A204.1 (cell line): ENCODE results near the gene LYZL1.
"Not testable (repeated sequence)": the region's sequence is repeated elsewhere in the genome, so short reads cannot be mapped to it uniquely, and the experiment has no call there.

Experiments used
- FAIRE-seq: peaks from 2 replicates; lab custom pipeline; 2012; peaks lifted over from hg19 to GRCh38; lab: Jason Lieb, UNC

Gene LYZL1

DNA sequence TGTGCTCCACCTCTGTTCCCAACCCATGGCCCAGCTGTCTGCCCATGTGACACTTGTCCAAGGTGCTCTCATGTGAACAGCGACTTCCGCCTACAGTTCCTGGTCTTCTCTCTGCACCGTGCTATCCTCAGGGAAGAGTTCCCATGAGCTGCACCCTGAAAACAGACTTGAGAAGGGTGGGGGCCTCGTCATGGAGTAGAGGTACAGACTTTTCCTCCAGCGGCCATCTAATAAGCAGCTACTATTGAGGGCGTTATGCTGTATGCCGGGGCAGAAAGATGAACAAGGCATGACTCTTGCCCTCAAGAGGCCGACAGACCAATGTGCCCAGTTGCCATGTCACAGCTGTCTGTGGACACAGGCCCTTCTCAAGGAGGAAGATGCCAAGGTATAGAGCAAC, 25.4 kb upstream of the LYZL1 start:
- FAIRE-seq: no peak

- FAIRE-seq: no peak
Measured at GRCh38 chr10:29265210-29265768, 23.6 kb upstream of the LYZL1 start.

GRCh38 chr10:29266641-29267040, 22.2 kb upstream of the LYZL1 start:
- FAIRE-seq: no peak

- no peak for FAIRE-seq
Measured at GRCh38 chr10:29268011-29268410, 20.9 kb upstream of the LYZL1 start.

GRCh38 chr10:29269486-29269885, 19.4 kb upstream of the LYZL1 start:
- FAIRE-seq: no peak

DNA sequence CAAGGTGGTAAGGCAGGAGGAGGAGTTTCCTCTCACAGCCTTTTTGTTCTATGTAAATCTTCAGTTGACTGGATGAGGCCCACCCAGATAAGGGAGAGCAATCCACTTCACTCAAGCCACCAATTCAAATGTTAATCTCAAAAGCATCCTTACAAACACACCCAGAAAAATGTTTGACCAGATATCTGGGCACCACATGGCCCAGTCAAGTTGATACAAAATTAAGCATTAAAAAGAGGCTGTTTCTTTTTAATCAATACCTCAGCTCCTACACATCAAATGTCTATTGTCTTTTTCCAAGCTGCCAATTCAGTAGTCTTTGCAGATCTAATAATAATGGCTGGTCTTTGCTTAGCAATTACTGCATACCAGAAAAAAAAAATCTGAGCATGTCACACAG, 18.0 kb upstream of the LYZL1 start:
- no peak for FAIRE-seq

GRCh38 chr10:29271877-29272276, 17.0 kb upstream of the LYZL1 start:
- no peak for FAIRE-seq

- no peak for FAIRE-seq
Measured at GRCh38 chr10:29273478-29273877, 15.4 kb upstream of the LYZL1 start.

DNA sequence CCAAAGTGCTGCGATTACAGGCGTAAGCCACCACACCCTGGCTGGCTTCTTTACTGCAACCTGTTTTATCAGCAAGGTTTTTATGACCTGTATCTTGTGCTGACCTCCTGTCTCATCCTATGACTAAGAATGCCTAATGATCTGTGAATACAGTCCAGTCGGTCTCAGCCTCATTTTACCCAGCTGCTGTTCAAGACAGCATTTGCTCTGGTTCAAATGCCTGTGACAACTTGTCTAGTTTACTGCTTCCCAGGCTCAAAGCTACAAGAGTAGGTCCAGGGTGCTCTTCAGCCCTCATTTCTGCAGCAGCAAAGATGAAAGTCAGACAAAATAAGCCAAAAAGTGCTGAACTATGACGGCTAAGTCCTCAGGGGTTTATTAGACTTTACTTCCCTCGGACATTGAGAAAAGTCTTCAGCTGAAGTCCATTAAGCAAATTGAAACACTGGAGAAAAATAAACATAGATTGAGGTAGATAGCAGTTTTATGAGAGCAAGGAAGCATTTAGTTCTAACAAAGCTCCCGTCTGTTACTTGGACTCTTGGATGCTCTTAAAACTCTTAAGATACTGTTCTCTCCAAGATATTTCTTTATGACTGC, 12.5 kb upstream of the LYZL1 start:
- no peak for FAIRE-seq

GRCh38 chr10:29277296-29277695, 11.6 kb upstream of the LYZL1 start:
- no peak for FAIRE-seq

DNA sequence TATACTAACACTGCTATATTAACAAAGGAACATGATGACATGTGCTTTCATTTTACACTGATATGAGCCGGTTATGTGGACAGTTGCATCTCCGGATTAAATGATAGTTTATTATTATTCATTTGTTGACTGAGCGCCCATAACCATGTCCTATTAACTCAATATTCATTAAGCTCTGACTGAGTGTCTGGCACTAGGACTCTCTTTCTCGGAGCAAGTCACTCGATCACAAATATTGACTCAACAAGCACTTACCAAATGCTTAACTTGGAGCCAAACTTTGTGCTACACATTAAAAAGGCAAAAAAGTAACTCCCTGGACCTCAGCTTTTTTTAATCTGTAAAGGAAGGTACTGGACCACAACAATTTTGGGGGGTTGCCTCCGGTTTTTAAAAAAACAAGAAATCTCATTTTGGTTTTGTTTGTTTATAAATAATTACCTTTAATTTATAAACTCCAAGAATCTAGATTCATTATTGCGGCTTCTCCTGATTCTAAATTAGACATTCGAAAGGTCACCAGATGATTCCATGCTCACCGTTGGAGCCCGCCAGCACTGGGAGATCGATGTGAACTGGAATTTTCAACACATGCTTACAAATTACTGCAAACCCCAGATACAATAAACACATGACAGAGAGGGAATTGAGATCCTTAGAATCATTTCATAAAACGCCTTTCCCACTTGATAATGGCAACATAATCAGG, 8.9 kb upstream of the LYZL1 start:
- no peak for FAIRE-seq

DNA sequence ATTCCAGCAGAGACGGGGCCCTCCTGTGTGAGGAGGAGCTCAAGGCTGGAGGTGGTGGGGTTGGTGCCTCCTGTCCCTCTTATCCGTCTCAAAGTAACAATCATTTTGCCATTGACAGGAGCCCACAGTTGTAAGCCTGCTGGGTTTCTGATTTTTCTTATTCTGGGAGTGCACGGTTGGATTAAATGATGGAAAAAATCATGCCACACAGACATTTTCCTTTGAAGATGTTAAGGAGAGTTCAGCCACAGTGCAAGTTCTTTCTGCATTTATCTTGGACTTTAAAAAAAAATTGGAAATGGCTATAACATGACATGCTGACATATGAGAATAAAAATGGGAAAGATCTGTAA, 8.4 kb upstream of the LYZL1 start:
- FAIRE-seq: no peak

DNA sequence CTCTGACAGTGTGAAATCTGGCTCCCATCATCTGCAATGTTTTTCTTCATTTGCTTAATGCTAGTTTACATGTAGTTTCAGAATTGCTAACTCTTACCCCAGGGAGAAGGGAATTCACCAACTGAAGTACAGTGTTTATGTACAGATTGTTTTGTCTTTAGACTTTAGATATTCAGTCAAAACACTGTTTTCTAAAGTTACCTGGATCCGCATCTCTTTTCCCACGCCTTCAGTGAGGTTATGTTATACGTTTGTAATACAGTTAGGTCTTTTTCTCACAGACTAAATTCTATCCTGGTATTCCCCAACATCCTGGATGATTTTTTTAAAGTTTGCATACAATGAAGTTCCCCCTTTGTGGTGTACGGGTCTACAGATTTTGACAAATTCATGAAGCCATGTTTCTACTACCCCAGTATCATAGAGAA, 3.2 kb upstream of the LYZL1 start:
- no peak for FAIRE-seq

- FAIRE-seq: no peak
Measured at GRCh38 chr10:29287635-29288034, 1.2 kb upstream of the LYZL1 start.

- not testable (repeated sequence) for FAIRE-seq
Measured at GRCh38 chr10:29291561-29291960, 2.7 kb downstream of the LYZL1 start.

DNA sequence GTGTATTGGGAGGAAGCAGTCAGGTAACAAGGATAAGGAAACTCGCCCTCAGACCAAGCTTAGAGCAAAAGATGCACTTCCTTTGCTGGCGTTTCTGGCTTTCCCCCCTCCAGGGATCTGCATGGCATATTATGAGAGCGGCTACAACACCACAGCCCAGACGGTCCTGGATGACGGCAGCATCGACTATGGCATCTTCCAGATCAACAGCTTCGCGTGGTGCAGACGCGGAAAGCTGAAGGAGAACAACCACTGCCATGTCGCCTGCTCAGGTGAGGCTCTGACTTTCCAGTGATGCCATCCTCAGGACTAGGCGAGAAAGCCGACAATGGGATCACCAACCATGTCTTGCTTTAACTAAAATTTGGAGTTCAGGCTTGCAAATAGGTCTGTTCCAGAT, 3.5 kb downstream of the LYZL1 start:
- not testable (repeated sequence) for FAIRE-seq

DNA sequence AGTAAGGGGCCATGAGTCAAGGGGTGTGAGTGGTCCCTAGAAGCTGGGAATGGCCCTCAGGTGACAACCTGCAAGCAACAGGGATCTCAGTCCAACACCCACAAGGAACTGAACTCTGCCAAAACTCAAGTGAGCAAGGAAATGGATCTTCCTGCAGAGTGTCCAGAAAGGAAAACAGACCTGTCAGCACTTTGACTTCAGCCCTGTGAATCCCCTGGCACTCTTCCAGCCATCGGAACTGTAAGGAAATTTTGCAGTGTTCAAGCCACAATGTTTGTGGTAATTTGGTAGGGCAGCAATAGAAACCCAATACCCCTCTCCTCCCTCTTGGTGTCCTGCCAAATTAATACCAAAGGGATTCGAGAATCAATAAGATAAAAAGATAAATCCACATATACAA, 6.9 kb downstream of the LYZL1 start:
- no peak for FAIRE-seq

DNA sequence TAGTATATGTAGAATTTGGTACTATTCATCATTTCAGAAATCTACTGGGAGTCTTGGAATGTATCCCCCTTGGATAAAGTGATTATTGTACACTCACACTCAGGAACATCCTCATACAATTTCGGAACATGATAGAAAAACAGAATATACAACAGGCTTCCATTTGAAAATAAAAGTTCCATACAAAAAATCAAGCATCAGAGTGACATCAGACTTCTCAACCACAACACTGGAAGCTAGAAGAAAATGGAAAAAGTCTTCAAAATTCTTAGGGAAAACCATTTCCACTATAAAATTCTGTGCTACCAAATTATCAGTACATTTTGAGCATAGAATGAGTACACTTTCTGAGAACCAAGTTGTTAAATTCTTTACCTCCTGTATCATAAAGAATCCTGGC, 8.8 kb downstream of the LYZL1 start:
- FAIRE-seq: no peak

DNA sequence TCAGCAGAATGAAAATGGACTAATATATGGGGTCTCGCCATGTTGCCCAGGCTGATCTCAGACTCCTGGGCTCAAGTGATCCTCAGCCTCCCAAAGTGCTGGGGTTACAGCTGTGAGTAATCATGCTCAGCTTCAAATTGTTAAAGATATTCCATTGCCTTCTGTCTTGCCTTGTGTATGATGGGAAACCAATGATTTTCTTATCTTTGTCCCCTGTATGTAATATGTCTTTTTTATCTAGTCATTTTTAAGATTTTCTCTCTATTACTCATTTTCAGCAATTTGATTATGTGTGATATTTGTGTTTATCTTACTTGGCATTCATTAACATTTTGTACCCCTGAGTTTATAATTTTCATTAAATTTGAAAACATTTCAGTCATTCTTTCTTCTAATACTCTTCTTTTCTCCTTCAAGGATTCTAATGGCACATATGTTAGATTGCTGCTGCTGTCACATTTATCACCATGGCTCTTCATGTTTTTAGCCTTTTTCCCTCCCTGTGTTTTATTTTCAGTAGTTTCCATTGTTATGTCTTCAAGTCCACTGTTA, 12.6 kb downstream of the LYZL1 start:
- no peak for FAIRE-seq

DNA sequence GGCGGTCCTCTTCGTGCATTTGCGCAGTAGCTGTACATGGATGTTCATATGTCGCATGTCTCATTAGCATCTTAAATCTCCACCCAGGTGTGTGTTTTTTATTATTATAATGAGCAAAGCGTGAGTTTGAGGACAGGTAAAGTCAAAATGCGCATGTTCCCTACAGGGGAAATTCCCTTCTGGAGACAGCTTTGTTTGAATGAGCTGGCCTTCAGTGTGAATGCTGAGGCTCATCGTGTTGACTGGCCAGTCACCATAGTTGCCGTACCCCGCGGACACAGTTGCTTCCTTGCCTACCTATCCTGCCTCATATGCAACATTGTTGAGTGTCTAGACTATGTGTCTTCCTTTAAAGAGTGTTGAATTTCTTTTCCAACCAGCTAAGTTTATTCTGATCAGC, 13.6 kb downstream of the LYZL1 start:
- no peak for FAIRE-seq

- peak; percentile 69 for FAIRE-seq
Measured at GRCh38 chr10:29304264-29304994, 15.6 kb downstream of the LYZL1 start.

DNA sequence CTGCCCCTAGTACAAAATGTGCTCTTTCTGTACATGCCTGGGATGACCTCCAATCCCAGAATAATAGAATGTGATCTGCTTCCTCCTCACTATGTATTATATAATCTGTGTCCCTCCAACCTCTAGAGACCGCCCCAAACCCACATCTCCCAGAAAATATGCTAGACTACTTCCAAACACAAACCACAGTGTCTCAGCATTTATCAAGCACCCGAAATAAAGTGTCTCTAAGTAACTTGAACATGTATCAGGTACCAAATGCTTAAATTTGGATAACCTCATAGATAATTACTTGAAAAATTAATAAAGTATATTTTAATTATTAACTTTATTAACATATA, 16.1 kb downstream of the LYZL1 start:
- no peak for FAIRE-seq

DNA sequence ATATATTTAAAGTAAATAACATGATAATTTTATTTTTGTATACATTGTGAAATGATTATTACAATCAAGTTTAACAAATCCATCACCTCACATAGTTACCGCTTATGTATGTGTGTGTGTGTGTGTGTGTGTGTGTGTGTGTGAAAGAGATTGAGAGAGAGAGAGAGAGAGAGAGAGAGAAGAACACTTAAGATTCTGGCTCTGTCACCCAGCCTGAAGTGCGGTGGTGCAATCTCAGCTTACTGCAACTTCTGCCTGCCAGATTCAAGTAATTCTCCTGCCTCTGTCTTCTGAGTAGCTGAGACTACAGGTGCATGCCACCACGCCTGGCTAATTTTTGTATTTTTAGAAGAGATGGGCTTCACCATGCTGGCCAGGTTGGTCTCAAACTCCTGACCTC, 17.8 kb downstream of the LYZL1 start:
- FAIRE-seq: no peak
